Osteoblast (primary cell): ENCODE measurements around the gene GLOD5. TPM values are rescaled to one million over a fixed set of nuclear protein-coding genes. Genes with fewer than 3 reads are reported as not detected.

Experiments
- DNase-seq: peaks from one replicate; pipeline ENCODE4 v3.0.0; 2011; ENCODE audit warnings: low spot score, mixed read lengths; ENCODE audit not compliant: insufficient read length; ENCODE audit errors: missing footprints
- H2AFZ ChIP-seq: 2 replicates; pipeline ENCODE4 v1.6.0; 2011; ENCODE audit warnings: mild to moderate bottlenecking, low read length
- H3K27ac ChIP-seq: 2 replicates; pipeline ENCODE4 v1.5.1; 2011; ENCODE audit warnings: mild to moderate bottlenecking, low read depth, low read length, moderate library complexity
- H3K27me3 ChIP-seq: 2 replicates; pipeline ENCODE4 v1.6.0; 2012; ENCODE audit warnings: mild to moderate bottlenecking, control low read depth, inconsistent platforms, low read length, moderate library complexity; ENCODE audit not compliant: insufficient read depth
- H3K36me3 ChIP-seq: 2 replicates; pipeline ENCODE4 v1.5.1; 2011; ENCODE audit warnings: mild to moderate bottlenecking, low read length, control low read depth, moderate library complexity; ENCODE audit not compliant: insufficient read depth
- H3K4me1 ChIP-seq: 2 replicates; pipeline ENCODE4 v1.5.1; 2011; ENCODE audit warnings: mild to moderate bottlenecking, low read length, control low read depth, moderate library complexity; ENCODE audit not compliant: insufficient read depth
- H3K4me2 ChIP-seq: 2 replicates; pipeline ENCODE4 v1.6.0; 2011; ENCODE audit warnings: mild to moderate bottlenecking, low read length; ENCODE audit not compliant: insufficient read depth
- H3K4me3 ChIP-seq: fragments of 200-600 bp; sonication (generic); 3 replicates; pipeline ENCODE4 v1.5.1; 2012; ENCODE audit warnings: mild to moderate bottlenecking, low read length, inconsistent platforms; ENCODE audit not compliant: insufficient read depth
- H3K79me2 ChIP-seq: 2 replicates; pipeline ENCODE4 v1.6.0; 2012; ENCODE audit warnings: mild to moderate bottlenecking, low read length, control low read depth, inconsistent platforms; ENCODE audit not compliant: insufficient read depth
- H3K9me3 ChIP-seq: 2 replicates; pipeline ENCODE4 v1.5.1; 2011; ENCODE audit warnings: low read depth, low read length, control low read depth
- H4K20me1 ChIP-seq: 2 replicates; pipeline ENCODE4 v1.6.0; 2012; ENCODE audit warnings: mild to moderate bottlenecking, low read length, control low read depth; ENCODE audit not compliant: insufficient read depth
- total RNA-seq: library from RNA; depleted of rRNA; stranded (reverse); fragments of >200 nt; gene quantifications from 2 replicates; pipeline ENCODE4 v1.2.3, GENCODE V29; 2012
- TF ChIP-seq, protein P1 (sequence below): IDR thresholded peaks from 2 replicates; pipeline ENCODE4 v1.5.1; 2011; ENCODE audit warnings: mild to moderate bottlenecking, low read depth, low read length, moderate library complexity; ENCODE audit errors: extremely low read depth

The GLOD5 gene
- total RNA-seq, 1 donor = not detected

DNA sequence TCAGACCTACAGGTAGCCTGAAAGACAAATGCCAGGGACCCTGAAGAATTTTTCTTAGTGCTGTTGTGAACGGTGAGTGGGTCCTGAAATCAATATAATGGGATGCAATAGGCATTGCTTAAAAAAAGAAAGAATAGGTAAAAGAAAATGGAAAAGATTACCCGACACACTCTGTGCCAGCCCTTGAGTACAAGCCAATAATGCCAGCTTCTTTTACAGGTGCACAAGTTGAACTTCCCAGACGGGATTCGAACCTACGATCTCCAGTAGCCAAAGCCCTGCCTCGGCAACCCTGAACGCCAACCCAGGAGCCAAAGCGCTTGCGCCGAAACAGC lies 24.7 kb upstream of the GLOD5 start:
- Histone ChIP-seq H3K27me3 (no peaks in the 10 kb centered on the region), H3K79me2 (no peaks in the 10 kb centered on the region), H4K20me1 (no peaks in the 10 kb centered on the region), H2AFZ (peak overlapping the region; percentile 80), H3K4me2 (peak overlapping the region; percentile 79), H3K9me3 (no peaks in the 10 kb centered on the region), H3K4me1 (peaks cover 6% of the 10 kb centered on the region), H3K27ac (peak overlapping the region; percentile 33), H3K36me3 (no peaks in the 10 kb centered on the region), H3K4me3 (peak overlapping the region; percentile 79)
- DNase-seq = no peak
- TF ChIP-seq, protein P1, sequence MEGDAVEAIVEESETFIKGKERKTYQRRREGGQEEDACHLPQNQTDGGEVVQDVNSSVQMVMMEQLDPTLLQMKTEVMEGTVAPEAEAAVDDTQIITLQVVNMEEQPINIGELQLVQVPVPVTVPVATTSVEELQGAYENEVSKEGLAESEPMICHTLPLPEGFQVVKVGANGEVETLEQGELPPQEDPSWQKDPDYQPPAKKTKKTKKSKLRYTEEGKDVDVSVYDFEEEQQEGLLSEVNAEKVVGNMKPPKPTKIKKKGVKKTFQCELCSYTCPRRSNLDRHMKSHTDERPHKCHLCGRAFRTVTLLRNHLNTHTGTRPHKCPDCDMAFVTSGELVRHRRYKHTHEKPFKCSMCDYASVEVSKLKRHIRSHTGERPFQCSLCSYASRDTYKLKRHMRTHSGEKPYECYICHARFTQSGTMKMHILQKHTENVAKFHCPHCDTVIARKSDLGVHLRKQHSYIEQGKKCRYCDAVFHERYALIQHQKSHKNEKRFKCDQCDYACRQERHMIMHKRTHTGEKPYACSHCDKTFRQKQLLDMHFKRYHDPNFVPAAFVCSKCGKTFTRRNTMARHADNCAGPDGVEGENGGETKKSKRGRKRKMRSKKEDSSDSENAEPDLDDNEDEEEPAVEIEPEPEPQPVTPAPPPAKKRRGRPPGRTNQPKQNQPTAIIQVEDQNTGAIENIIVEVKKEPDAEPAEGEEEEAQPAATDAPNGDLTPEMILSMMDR = no peak

DNA sequence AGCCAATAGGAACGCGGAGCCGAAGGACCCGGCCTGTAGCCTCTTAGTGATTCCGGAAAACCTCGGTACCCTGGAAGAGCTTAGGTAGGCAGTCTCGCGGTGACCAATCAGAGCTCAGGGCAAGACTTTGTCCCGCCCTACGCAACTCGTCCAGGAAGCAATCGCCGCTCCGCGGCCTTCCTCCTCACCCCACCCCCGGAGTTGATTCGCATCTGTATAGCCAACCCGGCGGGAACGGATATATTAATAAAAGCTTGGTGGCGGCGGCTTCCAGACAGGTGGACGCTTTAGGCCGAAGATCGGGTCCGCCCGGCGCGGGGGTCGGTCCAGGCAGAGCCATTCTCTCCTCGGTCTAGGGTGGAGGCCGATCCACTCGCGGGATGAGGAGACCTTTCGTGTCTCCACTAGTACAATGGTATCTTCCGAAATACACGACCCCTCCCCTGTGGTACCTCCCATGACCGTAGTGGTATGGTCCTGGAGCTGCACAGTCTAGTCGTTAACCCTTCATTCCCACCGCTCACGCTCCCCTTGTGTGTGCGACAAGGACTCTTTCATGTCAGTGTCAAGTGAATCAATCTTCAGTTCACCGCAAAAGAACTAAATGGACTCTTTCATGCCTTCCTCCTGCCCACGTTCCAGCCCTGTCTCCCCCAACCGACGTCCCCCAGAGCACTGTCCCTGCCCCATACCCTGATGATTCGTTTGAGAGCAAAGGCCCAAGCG lies 24.2 kb upstream of the GLOD5 start:
- H3K4me3 ChIP-seq = peak overlapping the region; percentile 79
- no peaks in the 10 kb centered on the region for H3K27me3 ChIP-seq
- H3K9me3 ChIP-seq = no peaks in the 10 kb centered on the region
- H2AFZ ChIP-seq = peak overlapping the region; percentile 92
- H4K20me1 ChIP-seq = no peaks in the 10 kb centered on the region
- H3K27ac ChIP-seq = peak overlapping the region; percentile 80
- TF ChIP-seq, protein P1 = no peak
- no peaks in the 10 kb centered on the region for H3K79me2 ChIP-seq
- peak overlapping the region; percentile 94 for H3K4me2 ChIP-seq
- peak; percentile 93 for DNase-seq
- no peaks in the 10 kb centered on the region for H3K36me3 ChIP-seq
- H3K4me1 ChIP-seq = peaks cover 6% of the 10 kb centered on the region

DNA sequence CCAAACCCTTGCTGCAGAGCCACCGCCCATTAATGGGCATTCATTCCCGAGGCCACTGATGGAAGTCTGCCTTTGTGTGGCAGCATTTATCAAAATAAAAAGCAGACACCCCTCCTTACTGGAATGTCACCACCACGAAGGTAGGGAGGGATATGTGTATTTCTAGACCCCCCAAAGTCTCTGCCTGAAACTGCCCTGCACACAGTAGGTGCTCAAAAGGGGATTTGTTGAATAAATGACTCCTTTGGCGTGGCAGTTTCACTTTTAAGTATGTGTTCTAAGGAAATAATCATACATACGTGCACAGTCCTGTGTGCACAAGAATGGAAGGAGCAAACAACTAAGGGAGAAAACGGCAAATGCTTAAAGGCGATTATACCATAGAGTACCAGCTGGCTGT lies 23.6 kb upstream of the GLOD5 start:
- no peaks in the 10 kb centered on the region for H4K20me1 ChIP-seq
- H3K79me2 ChIP-seq = no peaks in the 10 kb centered on the region
- DNase-seq = no peak
- TF ChIP-seq, protein P1 = no peak
- no peaks in the 10 kb centered on the region for H3K36me3 ChIP-seq
- H2AFZ ChIP-seq = peak overlapping the region; percentile 92
- H3K27me3 ChIP-seq = no peaks in the 10 kb centered on the region
- peak overlapping the region; percentile 80 for H3K27ac ChIP-seq
- peaks cover 6% of the 10 kb centered on the region for H3K4me1 ChIP-seq
- H3K4me3 ChIP-seq = peak overlapping the region; percentile 79
- no peaks in the 10 kb centered on the region for H3K9me3 ChIP-seq
- peak overlapping the region; percentile 94 for H3K4me2 ChIP-seq

DNA sequence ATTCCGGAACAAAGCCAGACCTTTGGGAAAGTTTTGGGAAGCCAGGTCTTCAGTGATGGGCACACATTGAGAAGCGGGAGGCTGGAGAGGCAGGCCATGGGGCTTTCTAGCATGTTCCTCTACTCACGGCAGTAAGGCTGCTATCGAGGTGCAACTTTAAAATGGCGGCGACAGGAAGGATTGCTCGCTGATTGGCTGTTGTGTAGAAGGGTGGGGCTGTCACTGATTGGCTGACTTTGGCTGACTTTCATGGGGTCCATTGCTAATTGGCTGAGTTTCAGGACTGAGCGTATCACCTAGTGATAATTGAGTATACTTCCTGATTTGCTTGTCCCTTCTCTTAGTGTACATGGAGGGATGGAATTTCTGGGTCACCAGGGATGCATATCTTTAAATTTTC lies 19.7 kb upstream of the GLOD5 start:
- Histone ChIP-seq H3K79me2 (no peaks in the 10 kb centered on the region), H3K4me2 (no peak overlapping the region), H3K4me3 (no peak overlapping the region), H3K27ac (no peak overlapping the region), H3K9me3 (no peaks in the 10 kb centered on the region), H3K27me3 (no peaks in the 10 kb centered on the region), H4K20me1 (no peaks in the 10 kb centered on the region), H3K4me1 (peaks cover 1% of the 10 kb centered on the region), H2AFZ (no peak overlapping the region), H3K36me3 (no peaks in the 10 kb centered on the region)
- no peak for DNase-seq
- TF ChIP-seq, protein P1 = no peak
